GM06990 (cell line): ENCODE measurements around the gene GABRG3.

ENCODE experiments used
- DNase-seq: peaks from one replicate; pipeline ENCODE4 v3.0.0-alpha.2; 2011; ENCODE audit not compliant: insufficient read length; ENCODE audit errors: extremely low read depth
- H3K27me3 ChIP-seq: replicated peaks from 2 replicates; pipeline ENCODE4 v1.6.0; 2011; ENCODE audit warnings: low read length; ENCODE audit not compliant: control insufficient read depth, insufficient read depth
- H3K36me3 ChIP-seq: 2 replicates; pipeline ENCODE4 v1.5.1; 2011; ENCODE audit warnings: low read length; ENCODE audit not compliant: control insufficient read depth, insufficient read depth
- H3K4me3 ChIP-seq: replicated peaks from 2 replicates; pipeline ENCODE4 v1.5.1; 2011; ENCODE audit warnings: low read depth, mild to moderate bottlenecking, control low read depth, low read length
- TF ChIP-seq, protein P1 (sequence below): IDR thresholded peaks from 2 replicates; pipeline ENCODE4 v1.5.1; 2011; ENCODE audit warnings: low read length, control low read depth, mild to moderate bottlenecking, inconsistent platforms; ENCODE audit not compliant: insufficient read depth, poor library complexity, severe bottlenecking

GABRG3 gene

DNA sequence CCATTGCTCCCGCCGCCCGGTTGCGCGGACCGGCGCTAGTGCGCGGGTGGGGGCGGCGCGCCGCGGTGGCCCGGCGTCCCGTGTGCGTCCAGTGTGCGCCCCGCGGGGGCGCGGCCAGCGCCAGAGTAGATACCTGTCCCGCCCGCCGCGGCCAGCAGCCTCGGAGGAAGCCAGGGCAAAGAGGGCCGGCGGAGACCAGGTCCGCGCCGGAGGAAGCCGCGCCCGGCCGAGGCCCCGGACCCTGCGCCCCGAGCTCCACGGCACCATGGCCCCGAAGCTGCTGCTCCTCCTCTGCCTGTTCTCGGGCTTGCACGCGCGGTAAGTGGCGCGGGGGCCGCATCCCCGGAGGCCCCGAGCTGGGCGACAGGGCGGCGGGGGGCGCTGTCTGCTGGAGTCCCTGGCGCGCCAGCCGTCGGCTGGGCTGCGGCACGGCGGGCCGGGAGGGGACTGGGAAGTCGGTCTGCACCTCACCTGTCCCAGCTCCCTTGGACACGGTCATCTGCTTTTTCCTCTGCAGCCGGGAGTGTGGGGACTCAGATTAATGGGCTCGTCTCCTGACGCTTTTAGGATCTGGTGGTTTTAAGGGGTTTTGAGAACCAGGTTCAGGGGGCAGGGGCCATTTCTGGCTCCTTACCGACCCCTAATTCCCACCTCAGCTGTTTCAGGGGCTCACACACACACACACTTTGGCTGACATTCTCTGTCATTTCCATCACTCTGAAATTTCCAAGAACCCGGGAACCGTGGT lies 464 bp downstream of the GABRG3 start:
- H3K4me3 ChIP-seq, result no peak overlapping the region
- no peak for DNase-seq
- TF ChIP-seq, protein P1, sequence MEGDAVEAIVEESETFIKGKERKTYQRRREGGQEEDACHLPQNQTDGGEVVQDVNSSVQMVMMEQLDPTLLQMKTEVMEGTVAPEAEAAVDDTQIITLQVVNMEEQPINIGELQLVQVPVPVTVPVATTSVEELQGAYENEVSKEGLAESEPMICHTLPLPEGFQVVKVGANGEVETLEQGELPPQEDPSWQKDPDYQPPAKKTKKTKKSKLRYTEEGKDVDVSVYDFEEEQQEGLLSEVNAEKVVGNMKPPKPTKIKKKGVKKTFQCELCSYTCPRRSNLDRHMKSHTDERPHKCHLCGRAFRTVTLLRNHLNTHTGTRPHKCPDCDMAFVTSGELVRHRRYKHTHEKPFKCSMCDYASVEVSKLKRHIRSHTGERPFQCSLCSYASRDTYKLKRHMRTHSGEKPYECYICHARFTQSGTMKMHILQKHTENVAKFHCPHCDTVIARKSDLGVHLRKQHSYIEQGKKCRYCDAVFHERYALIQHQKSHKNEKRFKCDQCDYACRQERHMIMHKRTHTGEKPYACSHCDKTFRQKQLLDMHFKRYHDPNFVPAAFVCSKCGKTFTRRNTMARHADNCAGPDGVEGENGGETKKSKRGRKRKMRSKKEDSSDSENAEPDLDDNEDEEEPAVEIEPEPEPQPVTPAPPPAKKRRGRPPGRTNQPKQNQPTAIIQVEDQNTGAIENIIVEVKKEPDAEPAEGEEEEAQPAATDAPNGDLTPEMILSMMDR, result no peak
- H3K36me3 ChIP-seq, result no peaks in the 10 kb centered on the region
- no peaks in the 10 kb centered on the region for H3K27me3 ChIP-seq

GRCh38 chr15:26972636-26973035 lies 1.7 kb downstream of the GABRG3 start:
- DNase-seq, result no peak
- no peak overlapping the region for H3K4me3 ChIP-seq
- TF ChIP-seq, protein P1, result no peak
- no peaks in the 10 kb centered on the region for H3K36me3 ChIP-seq
- H3K27me3 ChIP-seq, result no peaks in the 10 kb centered on the region

DNA sequence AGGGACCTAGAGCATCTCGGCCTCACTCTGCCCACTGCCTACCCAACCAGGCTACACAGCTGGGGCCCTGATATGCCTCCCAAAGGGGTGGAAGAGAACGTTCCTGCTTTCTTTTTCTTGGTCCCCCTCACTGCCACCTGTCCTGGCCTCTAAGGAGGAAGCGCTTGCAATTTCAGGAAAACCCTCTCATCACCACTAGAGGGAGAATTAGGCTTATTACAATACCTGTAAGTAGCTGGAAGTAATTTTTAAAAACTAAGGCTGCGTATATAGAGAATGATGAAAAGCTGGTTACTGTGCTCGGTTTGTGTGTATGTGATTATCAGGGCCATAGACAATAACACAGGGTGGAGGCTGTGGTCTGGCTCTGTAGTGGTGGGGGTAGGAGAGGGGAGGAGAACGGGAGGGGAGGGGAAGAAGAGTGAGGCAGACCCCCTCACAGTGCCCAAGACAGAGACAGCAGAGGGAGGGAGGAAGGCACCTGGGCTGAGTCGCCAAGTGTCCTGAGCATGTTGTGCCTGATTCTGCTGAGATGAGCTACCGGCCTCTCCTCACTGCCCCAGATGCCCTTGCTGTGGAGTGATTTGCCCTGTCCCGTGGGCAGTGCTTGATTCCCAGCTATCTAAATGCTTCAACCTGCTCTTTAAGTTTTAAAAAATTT lies 3.3 kb downstream of the GABRG3 start:
- Histone ChIP-seq H3K27me3 (no peaks in the 10 kb centered on the region), H3K4me3 (no peak overlapping the region), H3K36me3 (no peaks in the 10 kb centered on the region)
- DNase-seq, result no peak
- TF ChIP-seq, protein P1, result no peak

DNA sequence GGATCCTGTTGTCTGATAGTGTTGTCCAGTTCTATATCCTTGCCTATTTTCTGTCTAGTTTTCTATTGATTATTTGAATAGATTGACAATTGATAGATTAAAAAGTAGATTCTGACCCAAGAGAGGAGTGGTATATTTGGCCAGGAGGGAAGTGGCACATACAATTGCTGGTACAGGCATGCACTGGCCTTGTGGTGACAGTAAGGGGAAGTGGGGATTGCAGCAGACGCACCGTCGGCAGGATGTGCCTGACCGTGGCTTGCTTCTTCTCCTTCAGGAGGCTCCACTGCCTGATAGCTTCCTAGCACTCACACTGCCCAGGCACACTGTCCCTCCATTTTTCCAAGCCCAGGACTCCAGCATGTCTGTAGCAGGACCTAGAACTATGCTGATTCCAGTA lies 10.5 kb downstream of the GABRG3 start:
- TF ChIP-seq, protein P1, result no peak
- H3K36me3 ChIP-seq, result no peaks in the 10 kb centered on the region
- no peaks in the 10 kb centered on the region for H3K27me3 ChIP-seq
- DNase-seq, result no peak
- no peak overlapping the region for H3K4me3 ChIP-seq

DNA sequence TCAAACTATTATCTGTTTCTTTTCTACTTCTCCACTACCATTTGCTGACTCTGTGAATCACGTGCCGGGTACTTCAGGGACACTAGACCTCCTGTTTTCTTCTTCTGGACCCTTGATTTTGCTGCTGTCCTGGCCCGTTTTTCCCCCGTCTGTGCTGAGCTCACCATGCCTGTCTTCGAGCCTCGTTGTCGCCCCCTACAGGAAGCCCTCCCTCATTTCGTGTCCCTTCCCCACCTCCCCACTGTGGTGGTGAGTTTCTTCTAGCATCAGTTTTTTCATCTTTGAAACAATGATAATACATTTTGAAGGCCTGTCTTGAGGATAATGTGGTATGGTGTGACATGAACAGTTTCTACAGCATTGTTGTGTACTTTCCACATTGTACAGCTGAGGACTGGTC lies 12.8 kb downstream of the GABRG3 start:
- no peak for DNase-seq
- TF ChIP-seq, protein P1, result no peak
- Histone ChIP-seq H3K36me3 (no peaks in the 10 kb centered on the region), H3K27me3 (no peaks in the 10 kb centered on the region), H3K4me3 (no peak overlapping the region)
